ES-I3 (cell line): ENCODE data around the gene MEIS2.

Experiments
- H3K36me3 ChIP-seq: 2 replicates; pipeline ENCODE4 v1.6.1; 2013; ENCODE audit warnings: mild to moderate bottlenecking, low read length, control low read depth, moderate library complexity; ENCODE audit not compliant: insufficient read depth
- H3K4me1 ChIP-seq: 2 replicates; pipeline ENCODE4 v1.6.1; 2013; ENCODE audit warnings: mild to moderate bottlenecking, control low read depth, low read length; ENCODE audit not compliant: insufficient read depth
- H3K9ac ChIP-seq: 2 replicates; pipeline ENCODE4 v1.6.1; 2013; ENCODE audit warnings: low read depth, mild to moderate bottlenecking, low read length, moderate library complexity
- H3K9me3 ChIP-seq: 2 replicates; pipeline ENCODE4 v1.6.1; 2013; ENCODE audit warnings: mild to moderate bottlenecking, low read length, moderate library complexity; ENCODE audit not compliant: control insufficient read depth, insufficient read depth

The MEIS2 gene

DNA sequence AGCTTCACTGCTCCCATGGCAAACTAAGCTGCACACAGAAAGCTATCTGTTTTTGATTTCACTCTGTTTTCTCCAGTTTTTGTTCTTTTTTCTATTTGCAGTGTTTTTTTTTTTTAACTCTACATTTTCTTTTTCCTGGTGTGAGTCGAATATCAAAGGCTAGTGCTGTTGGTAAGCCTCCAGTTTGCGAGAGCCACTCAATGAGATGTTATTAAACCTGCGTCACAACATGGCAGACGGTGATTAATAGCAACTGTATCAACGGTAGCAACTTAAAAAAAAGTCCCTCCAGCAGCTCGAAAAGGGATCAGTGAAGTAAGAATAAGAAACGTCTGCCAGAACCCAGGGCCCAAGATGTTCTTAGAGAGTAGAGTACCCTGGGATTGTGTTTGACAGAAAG, 84.1 kb downstream of the MEIS2 start:
- H3K9me3 ChIP-seq: no peaks in the 10 kb centered on the region
- H3K36me3 ChIP-seq: no peaks in the 10 kb centered on the region
- H3K4me1 ChIP-seq: peaks cover 17% of the 10 kb centered on the region; the same call in 1 of the 2 replicates
- H3K9ac ChIP-seq: no peak overlapping the region

DNA sequence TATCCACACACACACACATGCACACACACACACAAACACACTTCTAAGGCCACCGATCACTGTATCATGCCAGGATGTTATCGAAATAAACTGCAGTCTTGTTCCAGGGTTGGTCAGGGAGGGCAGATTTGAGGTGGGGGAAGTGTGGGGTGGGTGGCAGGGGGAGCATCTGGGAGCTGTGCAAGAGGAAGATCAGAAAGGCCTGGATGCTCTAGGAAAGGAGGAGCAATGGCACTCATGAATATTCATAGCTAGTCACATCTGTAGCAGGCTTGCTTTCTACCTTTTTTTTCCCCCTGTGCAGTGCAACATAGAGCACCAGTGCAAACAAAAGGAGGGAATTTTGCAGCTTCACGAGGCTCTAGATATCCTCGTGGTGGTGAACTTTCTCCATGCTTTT, 84.9 kb downstream of the MEIS2 start:
- no peaks in the 10 kb centered on the region for H3K36me3 ChIP-seq
- H3K9ac ChIP-seq: no peak overlapping the region
- H3K4me1 ChIP-seq: peaks cover 17% of the 10 kb centered on the region; the same call in 1 of the 2 replicates
- no peaks in the 10 kb centered on the region for H3K9me3 ChIP-seq

DNA sequence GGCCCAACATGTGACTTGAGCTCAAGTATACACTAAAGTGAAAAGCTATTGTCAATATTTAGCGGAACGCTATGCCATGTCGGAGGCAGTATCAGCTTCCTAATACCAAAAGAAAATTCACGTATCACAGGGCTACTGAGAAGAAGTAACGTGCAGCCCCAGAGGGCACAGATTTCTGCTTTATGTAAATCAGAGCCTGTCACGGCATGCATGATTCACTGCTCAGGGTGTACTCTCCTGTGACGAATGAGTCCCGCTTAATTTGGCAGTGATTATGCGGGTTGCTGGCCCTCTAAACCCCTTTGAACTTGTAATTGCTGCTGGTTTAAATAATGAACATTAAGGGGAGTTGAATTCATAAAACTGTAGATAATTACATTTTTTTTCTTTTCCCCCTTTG, 85.3 kb downstream of the MEIS2 start:
- H3K4me1 ChIP-seq: peaks cover 17% of the 10 kb centered on the region; the same call in 1 of the 2 replicates
- no peaks in the 10 kb centered on the region for H3K36me3 ChIP-seq

DNA sequence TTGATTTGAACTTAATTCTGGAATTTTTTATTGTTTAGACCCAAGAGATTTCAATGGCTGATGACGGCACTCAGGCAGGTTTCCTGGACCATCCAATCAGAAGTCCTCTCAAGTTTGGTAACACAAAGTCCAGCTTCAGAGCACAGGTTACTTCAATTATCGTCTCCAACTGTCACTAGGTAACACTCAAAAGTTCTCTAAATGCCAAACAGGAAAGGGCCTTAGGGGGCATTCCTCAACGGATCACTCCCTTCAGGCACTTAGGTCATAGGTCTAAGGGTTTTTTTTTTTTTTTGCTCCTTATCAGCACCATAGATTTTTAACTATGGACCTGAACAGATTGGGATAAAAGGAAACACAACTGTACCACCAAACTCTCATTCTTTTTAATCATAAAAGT, 85.8 kb downstream of the MEIS2 start:
- Histone ChIP-seq H3K4me1 (peaks cover 17% of the 10 kb centered on the region; the same call in 1 of the 2 replicates), H3K36me3 (no peaks in the 10 kb centered on the region), H3K9ac (no peak overlapping the region), H3K9me3 (no peaks in the 10 kb centered on the region)

More for the DNA sequence above, 85.3 kb downstream of the MEIS2 start:
- Histone ChIP-seq H3K9me3 (no peaks in the 10 kb centered on the region), H3K9ac (no peak overlapping the region; the same call in 1 of the 2 replicates)

DNA sequence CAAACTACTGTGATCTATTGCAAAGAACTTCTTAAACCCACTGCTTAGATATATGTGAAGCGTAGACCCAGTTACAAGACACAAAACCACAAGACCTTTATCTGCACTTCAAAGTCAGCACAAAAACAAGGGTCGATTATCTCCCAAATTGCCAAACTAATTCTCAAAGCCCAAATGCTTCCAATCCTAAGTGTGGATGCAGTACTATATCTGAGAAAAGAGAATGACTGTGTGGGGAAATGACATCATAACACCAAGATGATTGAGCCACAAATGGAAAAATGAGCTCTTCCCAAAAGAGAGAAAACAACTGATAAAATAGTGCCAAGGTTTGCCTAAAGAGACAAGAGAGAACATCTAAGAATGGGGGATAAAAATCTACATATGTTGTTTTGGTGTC, 86.2 kb downstream of the MEIS2 start:
- H3K4me1 ChIP-seq: peaks cover 17% of the 10 kb centered on the region; the same call in 1 of the 2 replicates
- no peaks in the 10 kb centered on the region for H3K9me3 ChIP-seq
- H3K36me3 ChIP-seq: no peaks in the 10 kb centered on the region
- no peak overlapping the region for H3K9ac ChIP-seq

DNA sequence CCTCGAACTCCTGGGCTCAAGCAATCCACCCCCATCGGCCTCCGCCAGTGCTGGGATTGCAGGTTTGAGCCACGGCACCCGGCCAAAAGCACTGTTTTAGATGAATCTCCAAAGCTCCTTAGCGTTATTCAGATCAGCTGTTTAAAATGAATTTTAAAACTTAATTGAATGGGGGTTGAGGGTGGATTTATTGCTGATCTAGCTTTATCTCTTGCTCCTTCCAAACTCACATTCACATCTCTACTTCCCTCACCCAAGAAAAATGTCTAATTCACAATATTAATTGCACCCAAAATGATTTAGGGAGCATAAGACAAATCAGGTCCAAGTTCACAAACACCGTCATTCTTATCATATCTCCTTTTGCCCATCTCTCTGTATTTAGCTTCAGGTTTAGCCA, 89.8 kb downstream of the MEIS2 start:
- Histone ChIP-seq H3K36me3 (no peaks in the 10 kb centered on the region), H3K9ac (no peak overlapping the region), H3K9me3 (no peaks in the 10 kb centered on the region), H3K4me1 (peaks cover 9% of the 10 kb centered on the region; the same call in 1 of the 2 replicates)

DNA sequence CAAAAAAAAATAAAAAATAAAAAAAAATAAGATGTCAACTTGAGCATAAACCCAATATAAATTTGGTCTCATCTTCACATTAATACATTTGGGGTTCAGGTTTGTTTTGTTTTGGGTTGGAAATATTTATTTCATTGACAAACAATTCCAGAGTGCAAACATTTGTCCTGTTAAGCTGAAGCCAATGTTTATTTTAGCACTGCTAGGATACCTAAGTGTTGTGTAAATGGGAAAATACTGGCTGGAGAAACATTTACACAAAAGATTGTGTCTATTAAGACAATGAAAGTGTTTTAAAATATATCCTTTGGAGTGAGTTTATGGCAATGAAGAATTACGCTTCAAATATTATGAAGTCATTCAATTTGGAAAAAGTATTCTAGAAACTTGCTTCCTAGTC, 91.1 kb downstream of the MEIS2 start:
- H3K4me1 ChIP-seq: no peaks in the 10 kb centered on the region; the same call in 1 of the 2 replicates
- H3K9me3 ChIP-seq: no peaks in the 10 kb centered on the region
- H3K9ac ChIP-seq: no peak overlapping the region
- no peaks in the 10 kb centered on the region for H3K36me3 ChIP-seq

DNA sequence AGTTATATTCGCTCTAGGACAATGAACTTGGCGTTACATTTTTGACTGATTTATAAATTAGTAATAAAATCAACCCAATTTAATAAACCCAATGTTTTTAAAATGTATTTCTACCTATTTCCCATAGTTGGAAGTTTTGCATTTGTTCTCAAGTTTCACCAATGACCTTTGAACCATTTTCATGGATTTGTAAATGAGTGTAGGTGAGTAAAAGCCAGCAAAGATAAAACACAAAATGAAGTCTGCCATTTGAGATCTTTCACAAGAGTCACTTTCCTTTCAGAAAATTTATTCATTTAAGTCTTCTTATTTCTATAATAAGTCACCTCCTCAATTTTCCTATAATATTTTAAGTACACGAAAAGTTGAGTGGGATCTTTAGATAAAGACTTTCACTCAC, 92.1 kb downstream of the MEIS2 start:
- H3K36me3 ChIP-seq: no peaks in the 10 kb centered on the region
- H3K9ac ChIP-seq: no peak overlapping the region
- H3K4me1 ChIP-seq: no peaks in the 10 kb centered on the region; the same call in 1 of the 2 replicates
- no peaks in the 10 kb centered on the region for H3K9me3 ChIP-seq

DNA sequence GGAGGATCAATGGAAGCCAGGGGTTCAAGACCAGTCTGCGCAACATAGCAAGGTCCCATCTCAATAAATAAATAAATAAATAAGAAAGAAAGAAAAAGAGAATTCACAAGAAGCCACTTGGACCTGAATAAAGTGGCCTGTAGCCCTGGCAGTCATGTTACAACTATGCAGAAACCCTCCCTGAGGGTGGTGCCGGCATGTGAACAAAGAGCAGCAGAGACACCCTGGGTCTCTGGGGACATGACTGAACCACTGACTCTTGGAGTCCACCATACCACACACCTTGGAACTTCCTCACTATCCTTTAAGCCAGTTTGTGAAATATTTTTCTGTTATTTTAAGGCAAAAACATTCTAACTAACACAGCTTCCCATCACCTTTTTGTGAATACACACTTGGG, 93.0 kb downstream of the MEIS2 start:
- H3K4me1 ChIP-seq: no peaks in the 10 kb centered on the region; the same call in 1 of the 2 replicates
- no peaks in the 10 kb centered on the region for H3K36me3 ChIP-seq
- no peak overlapping the region for H3K9ac ChIP-seq
- H3K9me3 ChIP-seq: no peaks in the 10 kb centered on the region

DNA sequence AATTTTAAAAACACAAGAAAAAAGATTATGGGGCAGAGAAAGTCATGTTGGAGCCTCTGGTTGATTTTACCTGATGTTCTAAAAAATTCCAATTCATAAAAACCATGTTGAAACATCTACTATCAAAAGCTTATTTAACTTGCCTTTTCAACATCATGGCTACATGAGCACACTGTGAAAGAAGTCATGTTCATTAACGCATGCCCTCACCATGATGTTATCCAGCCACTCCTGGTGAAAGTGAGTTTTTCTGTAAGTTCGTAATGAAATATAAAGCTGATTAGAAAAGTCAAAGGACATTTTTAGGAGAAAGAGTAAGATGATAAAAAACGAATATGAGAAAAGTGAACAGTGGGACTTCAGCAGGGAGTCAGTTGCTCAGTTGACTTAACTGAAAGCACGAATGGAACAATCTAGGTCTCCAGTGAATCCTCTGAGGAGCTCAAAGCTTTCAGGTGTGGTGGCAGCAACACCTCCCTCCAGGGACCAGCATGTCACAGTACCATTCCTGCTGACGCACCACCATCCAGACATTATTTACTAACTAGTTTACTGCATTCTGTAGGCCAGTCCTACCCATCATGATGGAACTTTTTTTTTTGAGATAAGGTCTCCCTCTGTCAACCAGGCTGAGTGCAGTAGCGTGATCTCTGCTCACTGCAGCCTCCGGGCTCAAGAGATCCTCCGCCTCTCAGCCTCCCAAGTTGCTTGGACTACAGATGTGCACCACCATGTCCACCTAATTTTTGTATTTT, 95.2 kb downstream of the MEIS2 start:
- no peaks in the 10 kb centered on the region for H3K9me3 ChIP-seq
- H3K36me3 ChIP-seq: no peaks in the 10 kb centered on the region
- H3K9ac ChIP-seq: no peak overlapping the region

DNA sequence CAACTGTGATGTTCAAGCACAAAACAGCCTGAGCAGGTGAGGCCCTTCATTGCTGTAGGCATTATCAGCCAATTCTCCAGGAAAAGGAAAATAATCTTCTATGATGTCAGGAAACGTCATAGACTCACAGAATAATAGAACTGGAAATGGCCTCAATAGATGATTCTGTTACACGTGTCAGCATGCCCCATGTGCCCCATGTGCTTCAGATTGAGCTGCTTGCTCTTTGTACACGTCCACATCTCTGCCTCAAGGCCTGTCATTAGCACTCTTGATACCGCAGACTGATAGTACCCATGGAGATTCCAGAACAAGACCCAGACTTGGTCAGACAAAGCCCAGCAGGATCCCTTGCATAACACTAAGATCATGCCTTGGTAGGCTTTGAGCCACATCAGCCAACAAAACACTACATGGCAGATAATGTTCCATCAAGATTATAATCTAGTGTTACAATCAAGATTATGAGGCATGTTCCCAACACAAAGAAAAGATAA, 95.9 kb downstream of the MEIS2 start:
- Histone ChIP-seq H3K9ac (no peak overlapping the region), H3K36me3 (no peaks in the 10 kb centered on the region), H3K4me1 (no peaks in the 10 kb centered on the region; the same call in 1 of the 2 replicates), H3K9me3 (no peaks in the 10 kb centered on the region)

More for the DNA sequence above, 95.2 kb downstream of the MEIS2 start:
- no peaks in the 10 kb centered on the region; the same call in 1 of the 2 replicates for H3K4me1 ChIP-seq

DNA sequence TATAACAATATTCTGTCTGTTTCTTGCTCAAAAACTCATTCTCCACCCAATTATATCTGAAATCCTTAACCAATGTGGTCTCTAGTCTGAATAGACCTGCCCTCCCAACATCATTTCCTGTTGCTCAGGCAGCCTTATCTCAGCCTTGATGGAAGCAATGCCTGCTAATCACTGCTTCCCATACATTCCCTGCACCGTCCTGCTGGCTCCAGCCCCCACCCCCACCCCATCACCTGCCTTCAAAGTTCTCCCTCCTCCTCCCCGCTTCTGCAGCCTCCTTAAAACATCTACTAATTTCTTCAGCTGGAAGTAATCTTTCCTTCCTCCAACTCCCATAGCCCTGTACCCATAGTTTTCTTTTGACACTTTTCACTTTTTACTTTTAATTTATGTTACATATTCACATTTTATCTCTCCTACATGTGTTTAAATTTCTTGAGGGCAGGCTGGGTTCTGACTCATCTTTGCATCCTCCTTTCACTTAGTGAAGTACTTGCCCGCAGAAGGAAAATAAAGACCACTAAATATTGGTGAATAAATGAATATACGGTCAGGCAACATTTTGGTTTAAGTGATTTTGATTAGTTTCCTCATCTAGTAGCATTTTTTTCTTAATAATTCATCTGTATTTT, 98.2 kb downstream of the MEIS2 start:
- Histone ChIP-seq H3K9me3 (no peaks in the 10 kb centered on the region), H3K4me1 (no peaks in the 10 kb centered on the region; the same call in 1 of the 2 replicates), H3K36me3 (no peaks in the 10 kb centered on the region), H3K9ac (no peak overlapping the region)

DNA sequence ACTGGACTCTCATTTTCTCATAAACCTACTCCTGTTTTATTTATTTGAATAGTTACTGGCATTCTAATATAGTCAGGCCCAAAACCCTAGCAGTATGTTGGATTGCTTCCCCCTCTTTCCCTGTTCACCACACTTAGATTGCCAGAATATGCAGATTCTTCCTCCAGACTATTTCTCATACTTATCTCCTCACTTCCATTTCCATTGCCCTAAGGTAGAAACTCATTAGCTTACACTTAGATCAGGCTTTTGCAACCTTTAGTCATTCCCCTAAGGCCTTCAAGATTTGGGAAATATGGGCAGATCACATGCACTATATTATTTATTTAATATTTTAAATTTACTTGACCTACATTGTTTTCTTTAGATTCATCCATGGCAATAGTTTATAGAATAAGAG, 98.9 kb downstream of the MEIS2 start:
- Histone ChIP-seq H3K9ac (no peak overlapping the region), H3K36me3 (no peaks in the 10 kb centered on the region), H3K4me1 (no peaks in the 10 kb centered on the region), H3K9me3 (no peaks in the 10 kb centered on the region)

DNA sequence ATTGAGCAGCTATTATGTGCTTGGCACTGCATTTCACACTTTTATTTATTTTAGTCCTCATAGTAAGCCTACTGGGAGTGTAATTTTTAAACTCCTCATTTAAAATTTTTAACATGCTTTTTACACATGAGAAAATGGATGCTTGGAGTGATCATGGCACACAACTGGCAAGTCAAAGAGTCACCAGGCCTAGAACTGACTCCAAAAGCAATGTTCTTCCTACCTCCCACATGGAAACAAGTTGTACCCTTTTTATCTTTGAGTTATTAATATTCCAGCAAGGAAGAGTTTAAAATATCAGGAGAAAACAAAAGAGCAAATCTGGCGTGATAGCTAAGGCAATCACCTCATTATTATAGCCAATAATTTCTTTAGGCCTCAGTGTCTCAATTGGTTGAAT, 100.6 kb downstream of the MEIS2 start:
- Histone ChIP-seq H3K4me1 (no peaks in the 10 kb centered on the region), H3K9ac (no peak overlapping the region), H3K9me3 (no peaks in the 10 kb centered on the region), H3K36me3 (no peaks in the 10 kb centered on the region)
